Thoracic aorta (tissue), 2 donors: ENCODE data around the gene GPR17. TPM values are rescaled to one million over a fixed set of nuclear protein-coding genes. Genes with fewer than 3 reads are reported as not detected.

Experiments
- ATAC-seq: fragments of 150-250 bp; one replicate; pipeline ENCODE4 v1.8.0; 2017; ENCODE audit warnings: low read depth; ENCODE audit not compliant: insufficient number of reproducible peaks, low FRiP score
- DNase-seq: peaks from one replicate; pipeline ENCODE4 v3.0.0-alpha.2; 2020; ENCODE audit warnings: low spot score
- H3K27ac ChIP-seq, 2 donors: fragments of 200-600 bp; sonication (generic); 1 replicate in 1 of 2; 2 replicates in 1 of 2; pipeline ENCODE4 v1.5.1; 2016; ENCODE audit warnings: mild to moderate bottlenecking in 2 of 2, moderate library complexity in 2 of 2
- H3K27me3 ChIP-seq: fragments of 200-600 bp; sonication (generic); replicated peaks from 2 replicates; pipeline ENCODE4 v1.6.0; 2016; ENCODE audit warnings: mild to moderate bottlenecking; ENCODE audit not compliant: insufficient read depth
- H3K36me3 ChIP-seq: fragments of 200-600 bp; sonication (generic); one replicate; pipeline ENCODE4 v1.5.1; 2016
- H3K4me1 ChIP-seq, 2 donors: fragments of 200-600 bp; sonication (generic); 1 replicate in 1 of 2; 2 replicates in 1 of 2; pipeline versions ENCODE4 v1.5.1 to v1.6.0; 2016; ENCODE audit warnings: low read depth in 2 of 2, mild to moderate bottlenecking in 1 of 2; ENCODE audit not compliant: control insufficient read depth in 1 of 2
- H3K4me3 ChIP-seq: fragments of 200-600 bp; sonication (generic); 2 replicates; pipeline ENCODE4 v1.5.1; 2016; ENCODE audit warnings: mild to moderate bottlenecking
- H3K9me3 ChIP-seq: fragments of 200-600 bp; sonication (generic); 2 replicates; pipeline ENCODE4 v1.5.1; 2016
- CTCF ChIP-seq: fragments of 200-600 bp; sonication (generic); IDR thresholded peaks from one replicate; pipeline ENCODE4 v1.5.1; 2019; ENCODE audit warnings: antibody characterized with exemption
- total RNA-seq, 2 donors: library from RNA; depleted of rRNA; stranded (reverse); fragments of >200 nt; gene quantifications; one replicate each; pipeline versions ENCODE4 v1.1.0 to v1.2.3, GENCODE V29; 2016

GPR17 gene
- total RNA-seq, 2 donors from 2014 or later, result not detected

- Histone ChIP-seq H3K4me3 (no peak overlapping the region), H3K4me1 (peaks cover 3 to 12% of the 10 kb centered on the region in 2 donors), H3K36me3 (no peaks in the 10 kb centered on the region), H3K9me3 (peaks cover 5% of the 10 kb centered on the region), H3K27me3 (no peaks in the 10 kb centered on the region), H3K27ac (no peak overlapping the region)
- no peak for TF ChIP-seq CTCF
- no peak for ATAC-seq
- no peak for DNase-seq
Observed at GRCh38 chr2:127690696-127691095, 44.7 kb downstream of the GPR17 start.

GRCh38 chr2:127694986-127695385 lies 49.0 kb downstream of the GPR17 start:
- Histone ChIP-seq H3K9me3 (peaks cover 5% of the 10 kb centered on the region), H3K4me1 (peaks cover 3 to 16% of the 10 kb centered on the region in 2 donors), H3K27me3 (no peaks in the 10 kb centered on the region), H3K27ac (peak overlapping the region; percentile 86 to 90), H3K4me3 (peak overlapping the region; percentile 74), H3K36me3 (no peaks in the 10 kb centered on the region)
- DNase-seq (no peak), ATAC-seq (peak; percentile 77)
- no peak for TF ChIP-seq CTCF

- TF ChIP-seq CTCF, result peak; percentile 58
- DNase-seq, result no peak
- Histone ChIP-seq H3K4me3 (peak overlapping the region; percentile 74), H3K4me1 (peaks cover 3 to 23% of the 10 kb centered on the region in 2 donors), H3K36me3 (no peaks in the 10 kb centered on the region), H3K27me3 (no peaks in the 10 kb centered on the region), H3K27ac (peak overlapping the region; percentile 86 to 90), H3K9me3 (peaks cover 4% of the 10 kb centered on the region)
- peak; percentile 41 for ATAC-seq
Observed at GRCh38 chr2:127695491-127696472, 49.8 kb downstream of the GPR17 start.

GRCh38 chr2:127697482-127698180 lies 51.7 kb downstream of the GPR17 start:
- Histone ChIP-seq H3K27ac (no peak overlapping the region), H3K4me1 (peaks cover 6 to 31% of the 10 kb centered on the region in 2 donors), H3K36me3 (no peaks in the 10 kb centered on the region), H3K27me3 (no peaks in the 10 kb centered on the region), H3K9me3 (no peaks in the 10 kb centered on the region), H3K4me3 (no peak overlapping the region)
- TF ChIP-seq CTCF, result no peak
- ATAC-seq (no peak), DNase-seq (no peak)
